NCI-H128 (cell line): ENCODE measurements around the gene RNASEH2C.
"Not testable (repeated sequence)": the region's sequence is repeated elsewhere in the genome, so short reads cannot be mapped to it uniquely, and the experiment has no call there.

Experiments used
- DNase-seq: peaks from one replicate; lab custom pipeline; 2025; ENCODE audit not compliant: unreplicated experiment; lab: John Stamatoyannopoulos, UW

Gene RNASEH2C

DNA sequence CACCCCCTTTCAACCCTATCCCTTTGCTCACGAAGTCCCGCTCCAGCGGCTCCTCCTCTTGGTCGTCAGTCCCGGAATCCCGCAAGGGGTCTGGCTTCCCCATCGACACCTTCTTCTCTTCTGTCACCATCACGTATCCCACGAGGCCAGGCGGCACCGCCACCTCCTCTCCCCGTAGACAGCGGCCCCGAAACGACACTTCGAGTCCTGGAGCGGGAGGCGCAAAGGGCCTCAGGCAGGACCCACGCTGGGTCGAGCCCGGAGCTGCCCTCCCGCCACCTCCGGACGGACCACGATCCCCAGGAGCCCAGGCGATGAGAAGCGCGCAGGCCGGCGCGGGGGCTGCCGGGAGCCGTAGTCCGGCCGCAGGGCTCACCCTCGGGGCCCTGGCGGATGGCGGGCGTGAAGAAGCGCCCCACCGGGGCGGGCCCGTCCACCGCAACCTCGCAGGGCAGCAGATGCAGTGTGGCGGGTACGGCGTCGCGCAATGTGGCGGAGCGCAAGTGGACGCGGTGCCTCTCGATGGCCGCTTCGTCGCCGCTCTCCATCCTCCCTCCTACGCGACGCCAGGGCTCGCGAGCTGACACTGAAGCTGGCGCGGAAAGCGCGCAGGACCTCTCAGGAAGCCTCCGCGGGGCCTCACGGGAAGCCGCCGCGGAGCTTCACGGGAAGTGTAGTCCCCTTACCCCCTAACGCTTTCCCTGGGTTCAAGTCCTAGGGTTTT lies at the start of gene RNASEH2C:
RNASEH2C (minus strand) TSS at position 588 of the 724 bp plus-strand sequence; CDS start at position 548, 40 bp downstream.
- peak; percentile 76 for DNase-seq

DNA sequence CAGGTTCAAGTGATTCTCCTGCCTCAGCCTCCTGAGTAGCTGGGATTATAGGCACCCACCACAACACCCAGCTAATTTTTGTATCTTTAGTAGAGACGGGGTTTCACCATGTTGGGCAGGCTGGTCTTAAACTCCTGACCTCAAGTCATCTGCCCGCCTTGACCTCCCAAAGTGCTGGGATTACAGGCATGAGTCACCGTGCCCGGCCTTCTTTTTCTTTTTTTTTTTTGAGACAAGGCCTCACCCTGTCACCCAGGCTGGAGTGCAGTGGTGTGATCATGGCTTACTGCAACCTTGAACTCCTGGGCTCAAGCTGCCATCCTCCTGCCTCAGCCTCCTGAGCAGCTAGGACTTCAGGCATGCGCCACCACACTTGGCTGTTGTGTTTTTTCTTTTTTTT lies 47.2 kb upstream of the RNASEH2C start:
- DNase-seq = not testable (repeated sequence)

GRCh38 chr11:65767406-65767805 lies 46.8 kb upstream of the RNASEH2C start:
- DNase-seq = no peak

- no peak for DNase-seq
Measured at GRCh38 chr11:65766535-65766934, 45.9 kb upstream of the RNASEH2C start.

GRCh38 chr11:65764434-65764833 lies 43.8 kb upstream of the RNASEH2C start:
- no peak for DNase-seq

GRCh38 chr11:65762816-65763215 lies 42.2 kb upstream of the RNASEH2C start:
- not testable (repeated sequence) for DNase-seq

DNA sequence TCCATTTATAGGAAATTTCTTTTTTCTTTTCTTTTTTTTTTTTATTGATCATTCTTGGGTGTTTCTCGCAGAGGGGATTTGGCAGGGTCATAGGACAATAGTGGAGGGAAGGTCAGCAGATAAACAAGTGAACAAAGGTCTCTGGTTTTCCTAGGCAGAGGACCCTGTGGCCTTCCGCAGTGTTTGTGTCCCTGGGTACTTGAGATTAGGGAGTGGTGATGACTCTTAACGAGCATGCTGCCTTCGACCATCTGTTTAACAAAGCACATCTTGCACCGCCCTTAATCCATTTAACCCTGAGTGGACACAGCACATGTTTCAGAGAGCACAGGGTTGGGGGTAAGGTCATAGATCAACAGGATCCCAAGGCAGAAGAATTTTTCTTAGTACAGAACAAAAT lies 41.6 kb upstream of the RNASEH2C start:
- not testable (repeated sequence) for DNase-seq

DNA sequence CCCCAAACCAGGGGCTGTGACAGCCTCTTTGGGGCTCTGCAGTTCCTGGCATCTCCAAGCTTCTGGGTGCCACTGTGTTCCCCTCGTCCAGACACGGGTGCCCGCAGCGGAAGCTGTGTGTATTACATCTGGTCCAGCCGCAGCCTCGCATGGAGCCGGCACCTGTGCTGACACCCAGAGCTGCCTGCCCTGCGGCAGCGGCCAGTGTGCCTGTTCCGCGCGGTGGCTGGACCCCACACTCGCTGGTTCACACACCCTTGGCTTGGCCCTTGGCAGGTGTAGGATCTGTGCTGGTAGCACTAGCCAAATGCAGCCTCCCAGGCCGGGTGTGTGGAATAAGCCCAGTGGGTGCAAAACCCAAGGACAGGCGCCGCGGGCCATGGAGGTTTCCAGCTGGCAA lies 24.5 kb upstream of the RNASEH2C start:
- DNase-seq = no peak

DNA sequence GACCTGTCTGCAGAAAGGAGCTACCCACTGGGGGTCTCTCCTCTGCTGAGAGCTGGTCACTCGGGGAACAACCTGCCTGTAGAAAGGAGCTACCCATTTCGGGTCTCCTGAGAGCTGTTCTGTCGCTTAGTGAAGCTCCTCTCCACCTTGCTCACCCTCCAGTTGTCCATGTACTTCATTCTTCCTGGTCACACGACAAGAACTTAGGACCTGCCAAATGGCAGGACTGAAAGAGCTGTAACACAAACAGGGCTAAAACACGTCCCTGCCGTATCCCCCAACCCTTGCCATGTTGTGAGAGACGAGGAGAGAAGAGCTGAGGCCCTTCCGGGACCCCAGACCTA lies 24.1 kb upstream of the RNASEH2C start:
- DNase-seq = no peak

GRCh38 chr11:65744026-65744698 lies 23.6 kb upstream of the RNASEH2C start:
- no peak for DNase-seq

- DNase-seq = no peak
Measured at GRCh38 chr11:65743681-65744025, 23.1 kb upstream of the RNASEH2C start.

- no peak for DNase-seq
Measured at GRCh38 chr11:65742353-65742752, 21.8 kb upstream of the RNASEH2C start.

DNA sequence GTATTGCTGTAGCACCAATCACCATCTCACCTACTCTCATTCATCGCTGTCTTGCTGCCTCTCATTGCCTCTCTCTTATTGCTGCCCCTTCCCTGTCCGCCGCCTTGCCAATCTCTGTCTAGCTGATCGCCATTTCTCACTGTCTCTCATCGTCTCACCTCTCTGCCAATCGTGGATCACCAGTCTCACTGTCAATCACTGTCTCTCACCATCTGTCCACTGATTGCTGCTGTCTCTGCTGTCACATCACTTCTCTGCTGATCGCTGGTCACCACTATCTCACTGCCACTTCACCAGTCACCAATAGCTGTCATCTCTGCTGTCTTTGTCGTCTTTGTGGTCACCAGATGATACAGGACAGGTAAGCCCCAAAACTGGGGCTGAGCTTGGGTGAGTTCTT lies 20.6 kb upstream of the RNASEH2C start:
- no peak for DNase-seq

DNA sequence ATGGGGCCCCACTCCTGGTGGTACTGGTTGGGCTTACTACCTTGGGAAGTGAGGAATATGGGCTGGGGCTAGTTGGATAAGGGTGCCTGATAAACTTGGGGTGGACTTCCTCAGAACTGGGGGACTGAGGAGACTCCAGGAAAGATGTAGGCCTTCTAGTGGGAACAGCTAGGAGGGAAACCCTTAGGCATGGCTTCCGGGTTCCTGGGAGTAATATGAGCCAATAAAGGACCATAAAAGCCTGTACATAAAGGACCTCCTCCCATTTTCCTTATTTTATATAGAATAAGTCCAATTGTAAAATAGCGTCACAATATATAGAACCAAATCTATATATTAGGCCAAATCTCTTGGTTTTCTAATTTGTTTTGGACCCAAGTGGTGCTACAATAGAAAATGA lies 18.4 kb upstream of the RNASEH2C start:
- DNase-seq = no peak

GRCh38 chr11:65736810-65737209 lies 16.2 kb upstream of the RNASEH2C start:
- DNase-seq = no peak

DNA sequence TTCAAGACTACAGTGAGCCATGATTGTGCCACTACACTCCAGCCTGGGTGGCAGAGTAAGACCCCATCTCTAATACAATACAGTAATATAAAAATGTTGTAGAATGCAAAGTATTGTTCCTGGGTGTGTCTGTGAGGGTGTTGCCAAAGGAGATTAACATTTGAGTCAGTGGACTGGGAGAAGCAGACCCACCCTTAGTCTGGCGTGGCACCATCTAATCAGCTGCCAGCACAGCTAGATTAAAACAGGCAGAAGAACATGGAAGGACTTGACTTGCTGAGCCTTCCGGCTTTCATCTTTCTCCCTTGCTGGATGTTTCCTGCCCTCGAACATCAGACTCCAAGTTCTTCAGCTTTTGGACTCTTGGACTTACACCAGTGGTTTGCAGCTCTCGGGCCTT lies 14.5 kb upstream of the RNASEH2C start:
- DNase-seq = not testable (repeated sequence)

DNA sequence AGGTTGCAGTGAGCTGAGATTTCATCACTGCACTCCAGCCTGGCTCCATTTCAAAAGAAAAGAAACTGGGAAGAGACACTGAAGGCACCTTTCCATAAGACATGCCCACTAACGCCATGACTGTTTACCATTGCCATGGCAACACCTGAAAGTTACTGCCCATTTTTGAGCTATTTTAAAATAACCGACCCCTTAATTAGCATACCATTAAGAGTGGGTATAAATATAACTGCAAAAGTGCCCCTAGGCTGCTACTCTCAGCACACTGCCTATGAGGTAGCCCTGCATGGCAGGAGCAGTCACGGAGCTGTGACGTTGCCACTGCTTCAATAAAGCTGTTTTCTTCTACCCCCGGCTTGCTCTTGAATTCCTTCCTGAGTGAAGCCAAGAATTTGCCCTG lies 9.9 kb upstream of the RNASEH2C start:
- no peak for DNase-seq

- no peak for DNase-seq
Measured at GRCh38 chr11:65727865-65728264, 7.3 kb upstream of the RNASEH2C start.

DNA sequence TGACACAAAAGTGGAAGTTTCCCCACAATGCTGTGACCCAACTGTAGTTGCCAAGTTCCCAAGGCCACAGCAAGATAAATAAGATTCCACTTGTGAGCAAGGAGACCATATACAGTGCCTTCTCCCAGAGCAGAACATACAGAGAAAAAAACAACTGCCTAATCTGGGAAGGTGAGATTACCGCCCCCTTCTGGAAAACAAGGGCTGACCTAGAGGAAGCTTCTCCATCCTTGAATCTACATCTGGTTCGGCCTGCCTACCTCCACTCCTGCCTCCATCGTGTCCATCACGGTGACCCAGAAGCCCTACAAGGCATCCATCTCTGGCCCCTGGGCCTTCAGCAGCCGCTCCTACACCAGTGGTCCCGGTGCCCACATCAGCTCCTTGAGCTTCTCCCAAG lies 6.1 kb upstream of the RNASEH2C start:
- DNase-seq = no peak

DNA sequence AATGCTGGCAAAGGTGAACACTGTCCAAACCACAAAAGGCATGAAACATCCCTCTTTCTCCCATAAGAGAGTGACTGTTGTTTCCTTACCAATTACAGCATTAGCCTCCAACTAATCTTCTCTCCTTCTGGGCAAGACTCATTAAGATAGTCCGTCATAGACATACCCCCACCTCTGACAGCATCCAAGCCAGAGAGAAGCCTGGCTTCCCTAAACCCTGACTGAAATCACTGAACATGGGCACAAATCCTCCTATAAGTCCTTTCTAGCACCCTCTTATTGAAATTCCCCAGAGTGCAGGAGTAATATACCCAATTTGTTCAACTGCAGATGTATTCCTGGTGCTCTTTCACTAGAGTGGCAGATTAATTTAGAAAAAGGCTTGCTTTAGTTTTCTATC lies 1.7 kb upstream of the RNASEH2C start:
- no peak for DNase-seq

- no peak for DNase-seq
Measured at GRCh38 chr11:65719871-65720210, 757 bp downstream of the RNASEH2C start.

DNA sequence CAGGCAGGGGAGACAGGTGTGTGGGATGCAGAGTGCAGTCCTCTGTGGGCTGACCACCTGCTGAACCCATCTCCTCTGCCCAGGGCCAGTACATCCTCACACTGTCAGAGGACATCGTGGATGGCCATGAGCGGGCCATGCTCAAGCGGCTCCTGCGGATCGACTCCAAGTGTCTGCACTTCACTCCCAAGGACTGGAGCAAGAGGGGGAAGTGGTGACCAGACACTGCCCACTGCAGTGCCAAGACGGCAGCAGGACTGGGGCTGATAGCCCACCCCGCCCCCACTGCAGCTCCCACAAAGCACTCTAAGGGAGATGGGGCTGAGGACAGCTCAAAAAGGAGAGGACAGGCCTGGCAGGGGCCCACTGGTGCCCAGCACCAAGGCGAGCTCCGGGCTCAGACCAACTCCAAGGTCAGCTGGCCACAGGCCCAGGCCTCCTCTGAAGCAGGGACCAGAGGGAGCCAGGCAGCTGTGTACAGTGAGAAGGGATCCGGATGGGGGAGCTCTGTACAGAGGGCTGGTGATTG lies 1.6 kb downstream of the RNASEH2C start:
- no peak for DNase-seq

DNA sequence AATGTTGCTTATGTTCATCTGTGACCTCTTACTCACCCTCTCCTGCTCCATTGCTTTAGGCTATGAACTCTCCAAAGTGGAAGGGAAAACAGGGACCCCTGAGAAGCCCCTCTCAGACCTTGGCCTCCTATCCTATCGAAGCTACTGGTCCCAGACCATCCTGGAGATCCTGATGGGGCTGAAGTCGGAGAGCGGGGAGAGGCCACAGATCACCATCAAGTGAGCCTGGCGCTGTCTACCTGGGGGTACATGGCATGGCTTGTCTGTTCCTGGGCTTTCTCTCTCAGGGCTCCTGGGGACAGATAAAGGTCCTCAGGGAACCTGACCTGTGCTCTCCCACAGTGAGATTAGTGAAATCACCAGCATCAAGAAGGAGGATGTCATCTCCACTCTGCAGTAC lies 2.1 kb downstream of the RNASEH2C start:
- DNase-seq = no peak
